ENCODE measurements around the gene SVOP. TPM values are rescaled to one million over a fixed set of nuclear protein-coding genes. Genes with fewer than 3 reads are reported as not detected.
A peak's percentile ranks its signal among the peaks of the same experiment; 100 is the strongest.

SVOP gene
- total RNA-seq, 3 donors from 2014 or later (not counting 1 experiment from before 2014, with no cell fraction given), result not detected

DNA sequence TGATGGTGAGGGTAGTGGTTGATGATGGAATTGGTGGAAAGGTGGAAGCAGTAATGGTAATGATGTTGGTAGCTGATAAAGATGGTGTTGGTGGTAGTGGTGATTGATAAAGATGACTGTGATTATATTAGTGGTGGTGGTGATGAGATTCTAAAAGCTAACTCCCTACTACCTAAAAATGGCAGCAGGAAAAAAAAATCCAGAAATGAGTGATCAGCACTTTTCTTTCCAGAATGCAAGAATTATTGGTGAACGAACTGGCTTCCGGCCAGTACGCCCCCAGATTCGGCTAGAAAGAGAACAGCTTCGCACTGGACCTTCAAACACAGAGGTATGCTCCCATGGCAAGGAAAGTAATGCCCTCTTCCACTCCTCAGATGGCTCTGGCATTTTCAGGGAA lies 121.7 kb downstream of the SVOP start:
- H3K36me3 Mint-ChIP-seq, result no peaks in the 10 kb centered on the region
- H3K4me1 Mint-ChIP-seq, result no peaks in the 10 kb centered on the region
- H3K27me3 ChIP-seq (ENCODE audit: control insufficient read depth, insufficient read depth, low read length), result no peaks in the 10 kb centered on the region
- ATAC-seq (no peak), DNase-seq (no peak)
- H3K36me3 ChIP-seq (ENCODE audit: control insufficient read depth, insufficient read depth, low read length), result no peaks in the 10 kb centered on the region
- H3K9me3 ChIP-seq (ENCODE audit: control insufficient read depth, insufficient read depth, low read length), result no peaks in the 10 kb centered on the region
- intact Hi-C loops (cut with micrococcal nuclease), result no loop called here
- H3K9me3 Mint-ChIP-seq, result no peaks in the 10 kb centered on the region
- H3K4me3 Mint-ChIP-seq, result no peak overlapping the region
- TF ChIP-seq, protein P1, sequence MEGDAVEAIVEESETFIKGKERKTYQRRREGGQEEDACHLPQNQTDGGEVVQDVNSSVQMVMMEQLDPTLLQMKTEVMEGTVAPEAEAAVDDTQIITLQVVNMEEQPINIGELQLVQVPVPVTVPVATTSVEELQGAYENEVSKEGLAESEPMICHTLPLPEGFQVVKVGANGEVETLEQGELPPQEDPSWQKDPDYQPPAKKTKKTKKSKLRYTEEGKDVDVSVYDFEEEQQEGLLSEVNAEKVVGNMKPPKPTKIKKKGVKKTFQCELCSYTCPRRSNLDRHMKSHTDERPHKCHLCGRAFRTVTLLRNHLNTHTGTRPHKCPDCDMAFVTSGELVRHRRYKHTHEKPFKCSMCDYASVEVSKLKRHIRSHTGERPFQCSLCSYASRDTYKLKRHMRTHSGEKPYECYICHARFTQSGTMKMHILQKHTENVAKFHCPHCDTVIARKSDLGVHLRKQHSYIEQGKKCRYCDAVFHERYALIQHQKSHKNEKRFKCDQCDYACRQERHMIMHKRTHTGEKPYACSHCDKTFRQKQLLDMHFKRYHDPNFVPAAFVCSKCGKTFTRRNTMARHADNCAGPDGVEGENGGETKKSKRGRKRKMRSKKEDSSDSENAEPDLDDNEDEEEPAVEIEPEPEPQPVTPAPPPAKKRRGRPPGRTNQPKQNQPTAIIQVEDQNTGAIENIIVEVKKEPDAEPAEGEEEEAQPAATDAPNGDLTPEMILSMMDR (IDR thresholded peaks at IDR 0.05), result no peak
- H3K4me3 ChIP-seq (ENCODE audit: low read length), result no peak overlapping the region
- no peaks in the 10 kb centered on the region for H3K4me1 ChIP-seq (ENCODE audit: control insufficient read depth, insufficient read depth, low read length)
- WGBS (ENCODE audit: insufficient coverage), result 92% methylated on average over 5 of the region's 5 CpGs
- no peak overlapping the region for H3K27ac Mint-ChIP-seq
- H3K27me3 Mint-ChIP-seq (ENCODE audit: low read depth in 2 of 2), result peaks cover 0 to 6% of the 10 kb centered on the region in 2 donors
- H3K27ac ChIP-seq (ENCODE audit: low read length), result no peak overlapping the region

DNA sequence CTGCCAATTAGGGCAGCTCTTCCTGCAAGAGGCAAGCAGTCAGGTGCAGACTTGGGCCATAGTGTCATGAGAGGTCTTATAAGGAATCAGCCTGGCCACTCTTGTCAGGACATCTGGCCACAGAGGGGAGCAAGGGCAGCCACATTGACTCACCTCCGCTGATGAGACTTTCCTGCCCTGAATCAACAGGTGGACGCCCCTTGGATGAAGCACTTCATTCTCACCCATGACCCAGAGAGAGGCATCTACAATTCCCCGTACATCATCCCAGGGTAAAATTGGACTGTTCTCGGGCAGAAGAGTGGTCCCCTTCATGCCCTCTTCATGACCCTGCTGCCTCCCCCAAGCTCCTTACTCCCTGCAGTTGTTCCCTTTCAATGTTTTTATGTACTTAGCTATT lies 124.1 kb downstream of the SVOP start:
- ATAC-seq (no peak), DNase-seq (no peak)
- H3K4me3 ChIP-seq (ENCODE audit: low read length), result no peak overlapping the region
- Mint-ChIP-seq H3K4me3 (no peak overlapping the region), H3K9me3 (no peaks in the 10 kb centered on the region), H3K27ac (no peak overlapping the region), H3K36me3 (no peaks in the 10 kb centered on the region), H3K27me3 (ENCODE audit: low read depth in 2 of 2) (peaks cover 0 to 6% of the 10 kb centered on the region in 2 donors), H3K4me1 (no peaks in the 10 kb centered on the region)
- 94% methylated on average over 4 of the region's 4 CpGs for WGBS (ENCODE audit: insufficient coverage)
- intact Hi-C loops (cut with micrococcal nuclease), result no loop called here
- TF ChIP-seq, protein P1 (IDR thresholded peaks at IDR 0.05), result no peak
- no peaks in the 10 kb centered on the region for H3K9me3 ChIP-seq (ENCODE audit: control insufficient read depth, insufficient read depth, low read length)
- no peaks in the 10 kb centered on the region for H3K36me3 ChIP-seq (ENCODE audit: control insufficient read depth, insufficient read depth, low read length)
- no peaks in the 10 kb centered on the region for H3K4me1 ChIP-seq (ENCODE audit: control insufficient read depth, insufficient read depth, low read length)
- H3K27me3 ChIP-seq (ENCODE audit: control insufficient read depth, insufficient read depth, low read length), result no peaks in the 10 kb centered on the region
- no peak overlapping the region for H3K27ac ChIP-seq (ENCODE audit: low read length)

DNA sequence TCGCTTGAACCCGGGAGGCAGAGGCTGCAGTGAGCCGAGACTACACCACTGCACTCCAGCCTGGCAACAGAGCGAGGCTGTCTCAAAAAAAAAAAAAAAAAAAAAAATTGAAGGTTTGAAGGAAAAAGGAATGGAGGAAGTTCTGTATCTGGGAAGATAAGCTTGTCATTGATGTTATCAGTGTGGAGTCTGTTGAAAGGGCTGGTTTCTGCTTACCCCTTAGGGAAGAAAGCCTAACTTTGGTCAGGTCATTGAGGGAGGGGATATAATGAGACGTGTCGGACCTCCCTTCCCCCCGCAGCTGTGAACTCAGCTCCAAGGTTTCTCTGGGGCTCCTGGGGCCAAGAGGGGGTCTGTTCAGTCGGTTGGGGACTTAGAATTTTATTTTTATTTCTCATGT lies 124.5 kb downstream of the SVOP start:
- H3K36me3 ChIP-seq (ENCODE audit: control insufficient read depth, insufficient read depth, low read length), result no peaks in the 10 kb centered on the region
- TF ChIP-seq, protein P1 (IDR thresholded peaks at IDR 0.05), result no peak
- DNase-seq, result no peak
- no peak for ATAC-seq
- H3K27me3 ChIP-seq (ENCODE audit: control insufficient read depth, insufficient read depth, low read length), result no peaks in the 10 kb centered on the region
- H3K9me3 ChIP-seq (ENCODE audit: control insufficient read depth, insufficient read depth, low read length), result no peaks in the 10 kb centered on the region
- Mint-ChIP-seq H3K9me3 (no peaks in the 10 kb centered on the region), H3K36me3 (no peaks in the 10 kb centered on the region), H3K4me1 (no peaks in the 10 kb centered on the region), H3K27me3 (ENCODE audit: low read depth in 2 of 2) (peaks cover 0 to 6% of the 10 kb centered on the region in 2 donors), H3K27ac (no peak overlapping the region), H3K4me3 (no peak overlapping the region)
- H3K4me3 ChIP-seq (ENCODE audit: low read length), result no peak overlapping the region
- WGBS (ENCODE audit: insufficient coverage), result 17% methylated on average over 8 of the region's 8 CpGs
- intact Hi-C loops (cut with micrococcal nuclease), result no loop called here
- H3K4me1 ChIP-seq (ENCODE audit: control insufficient read depth, insufficient read depth, low read length), result no peaks in the 10 kb centered on the region
- H3K27ac ChIP-seq (ENCODE audit: low read length), result no peak overlapping the region

DNA sequence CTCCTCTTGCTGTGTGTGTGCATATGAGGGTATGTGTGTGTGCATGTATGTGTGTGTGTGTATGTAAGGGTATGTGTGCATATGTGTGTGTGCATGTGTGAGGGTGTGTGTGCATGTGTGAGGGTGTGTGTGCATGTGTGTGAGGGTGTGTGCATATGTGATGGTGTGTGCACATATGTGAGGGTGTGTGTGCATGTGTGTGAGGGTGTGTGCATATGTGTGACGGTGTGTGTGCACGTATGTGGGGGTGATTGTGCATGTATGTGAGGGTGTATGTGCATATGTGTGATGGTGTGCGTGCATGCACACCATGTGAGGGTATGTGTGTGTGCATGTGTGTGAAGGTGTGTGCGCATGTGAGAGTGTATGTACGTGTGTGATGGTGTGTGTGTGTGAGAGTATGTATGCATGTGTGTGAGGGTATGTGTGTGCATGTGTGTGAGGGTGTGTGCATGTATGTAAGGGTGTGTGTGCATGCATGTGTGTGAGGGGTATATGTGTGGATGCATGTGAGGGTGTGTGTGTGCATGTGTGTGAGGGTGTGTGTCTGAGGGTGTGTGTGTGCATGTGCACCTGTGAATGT lies 125.6 kb downstream of the SVOP start:
- H3K4me1 ChIP-seq (ENCODE audit: control insufficient read depth, insufficient read depth, low read length), result no peaks in the 10 kb centered on the region
- H3K27me3 ChIP-seq (ENCODE audit: control insufficient read depth, insufficient read depth, low read length), result no peaks in the 10 kb centered on the region
- Mint-ChIP-seq H3K4me3 (no peak overlapping the region), H3K4me1 (no peaks in the 10 kb centered on the region), H3K36me3 (no peaks in the 10 kb centered on the region), H3K27ac (no peak overlapping the region), H3K27me3 (ENCODE audit: low read depth in 2 of 2) (peaks cover 0 to 6% of the 10 kb centered on the region in 2 donors), H3K9me3 (peaks cover 0 to 2% of the 10 kb centered on the region in 2 donors)
- intact Hi-C loops (cut with micrococcal nuclease), result no loop called here
- TF ChIP-seq, protein P1 (IDR thresholded peaks at IDR 0.05), result no peak
- H3K9me3 ChIP-seq (ENCODE audit: control insufficient read depth, insufficient read depth, low read length), result no peaks in the 10 kb centered on the region
- no peak overlapping the region for H3K27ac ChIP-seq (ENCODE audit: low read length)
- H3K36me3 ChIP-seq (ENCODE audit: control insufficient read depth, insufficient read depth, low read length), result no peaks in the 10 kb centered on the region
- DNase-seq (no peak), ATAC-seq (peak in 1 of 3 donors; percentile 51)
- 83% methylated on average over 5 of the region's 5 CpGs for WGBS (ENCODE audit: insufficient coverage)
- H3K4me3 ChIP-seq (ENCODE audit: low read length), result no peak overlapping the region

All from natural killer cell (primary cell).